PC-9 (cell line): ENCODE measurements around the gene CD300LB. TPM values are rescaled to one million over a fixed set of nuclear protein-coding genes. Genes with fewer than 3 reads are reported as not detected.

Experiments used
- BruUV-seq: library from RNA; stranded (reverse); fragments of 400-500 nt; replicated peaks from 2 replicates; lab custom pipeline; 2021; lab: Mats Ljungman, UMichigan
- CTCF ChIA-PET: fragments of 300-600 bp; sonication (Branson Sonifier 250); formaldehyde crosslinking; loops from one replicate; lab custom pipeline; 2022; ENCODE audit warnings: antibody characterized with exemption; lab: Charles Lee
- POLR2A ChIA-PET: fragments of 300-600 bp; sonication (Branson Sonifier 250); formaldehyde crosslinking; loops from one replicate; lab custom pipeline; 2022; ENCODE audit warnings: antibody characterized with exemption; ENCODE audit not compliant: unreplicated experiment; lab: Charles Lee
- DNase-seq, 2 experiments: peaks; one replicate each; pipeline versions ENCODE4 v3.0.0 to v3.0.0-alpha.2; 2015 to 2022; ENCODE audit warnings: mixed read lengths in 1 of 2
- H2AFZ ChIP-seq: fragments of 200-600 bp; sonication (generic); 2 replicates; pipeline ENCODE4 v1.8.1; 2017; ENCODE audit warnings: antibody characterized with exemption
- H3F3A ChIP-seq: fragments of 200-600 bp; sonication (generic); 2 replicates; pipeline ENCODE4 v1.8.1; 2017; ENCODE audit warnings: antibody characterized with exemption, mild to moderate bottlenecking, low read depth; ENCODE audit not compliant: insufficient read depth
- H3K27ac ChIP-seq: fragments of 200-600 bp; sonication (generic); 2 replicates; pipeline ENCODE4 v1.6.1; 2016; ENCODE audit warnings: mixed run types
- H3K27me3 ChIP-seq: fragments of 200-600 bp; sonication (generic); 2 replicates; pipeline ENCODE4 v1.6.1; 2016; ENCODE audit warnings: low read depth, mixed run types; ENCODE audit not compliant: insufficient read depth
- H3K36me3 ChIP-seq: fragments of 200-600 bp; sonication (generic); 2 replicates; pipeline ENCODE4 v1.6.1; 2016; ENCODE audit warnings: low read depth, mixed run types
- H3K4me1 ChIP-seq: fragments of 200-600 bp; sonication (generic); replicated peaks from 2 replicates; pipeline ENCODE4 v1.6.1; 2016; ENCODE audit warnings: mixed run types; ENCODE audit not compliant: insufficient read depth
- H3K4me2 ChIP-seq: fragments of 200-600 bp; sonication (generic); 2 replicates; pipeline ENCODE4 v1.6.1; 2017; ENCODE audit warnings: mixed run types
- H3K4me3 ChIP-seq: fragments of 200-600 bp; sonication (generic); 2 replicates; pipeline ENCODE4 v1.6.1; 2016; ENCODE audit warnings: mixed run types
- H3K79me2 ChIP-seq: fragments of 200-600 bp; sonication (generic); 2 replicates; pipeline ENCODE4 v1.6.1; 2017; ENCODE audit warnings: low read depth, mixed run types
- H3K9me2 ChIP-seq: fragments of 200-600 bp; sonication (generic); 2 replicates; pipeline ENCODE4 v1.8.1; 2017; ENCODE audit warnings: mild to moderate bottlenecking; ENCODE audit not compliant: insufficient read depth
- H3K9me3 ChIP-seq: fragments of 200-600 bp; sonication (generic); 2 replicates; pipeline ENCODE4 v1.8.1; 2016; ENCODE audit warnings: low read depth; ENCODE audit not compliant: insufficient read depth
- H4K20me1 ChIP-seq: fragments of 200-600 bp; sonication (generic); 2 replicates; pipeline ENCODE4 v1.8.1; 2017; ENCODE audit not compliant: insufficient read depth
- CTCF ChIP-seq: fragments of 200-600 bp; sonication (generic); conservative IDR thresholded peaks from 2 replicates; pipeline ENCODE4 v1.6.1; 2017; ENCODE audit warnings: mixed run types, antibody characterized with exemption, mild to moderate bottlenecking, moderate library complexity
- EZH2 ChIP-seq: fragments of 200-600 bp; sonication (generic); IDR thresholded peaks from 2 replicates; pipeline ENCODE4 v1.8.0; 2017; ENCODE audit warnings: antibody characterized with exemption, low read depth
- intact Hi-C: fragments of 100-400 bp; cut with micrococcal nuclease; formaldehyde crosslinking; loops from one replicate; pipeline ENCODE4 v1.10.0; 2022; ENCODE audit not compliant: unreplicated experiment
- total RNA-seq: library from RNA; stranded (reverse); gene quantifications from 2 replicates; pipeline ENCODE4 v1.2.3, GENCODE V29; 2021

Gene CD300LB
- total RNA-seq, 1 experiment from 2014 or later, result not detected

- ChIA-PET CTCF (interaction anchor here (0.5 to 1.0 kb wide), 2 partner anchors 19 to 121 kb away, joined by 3 read pairs; no protein-coding TSS in a partner anchor), POLR2A (no interaction called here)
- DNase-seq, result no peak
- BruUV-seq, result no TSS peak
- no peak for TF ChIP-seq EZH2
- TF ChIP-seq CTCF, result no peak
- no peak overlapping the region for H3K4me3 ChIP-seq
- peaks cover 98% of the 10 kb centered on the region for H3K27me3 ChIP-seq
- no peaks in the 10 kb centered on the region for H3K79me2 ChIP-seq
- H3K4me2 ChIP-seq, result no peak overlapping the region
- no peaks in the 10 kb centered on the region for H3K36me3 ChIP-seq
- no peaks in the 10 kb centered on the region for H3K4me1 ChIP-seq
- no peak overlapping the region for H3K27ac ChIP-seq
- H4K20me1 ChIP-seq, result no peaks in the 10 kb centered on the region
- no peaks in the 10 kb centered on the region for H3F3A ChIP-seq
- no peaks in the 10 kb centered on the region for H3K9me2 ChIP-seq
- peaks cover 9% of the 10 kb centered on the region; the same call in 1 of the 2 replicates for H3K9me3 ChIP-seq
- no peak overlapping the region for H2AFZ ChIP-seq
- intact Hi-C loops, result no loop called here
Observed at GRCh38 chr17:74480290-74480689, 51.0 kb downstream of the CD300LB start.

GRCh38 chr17:74478420-74479100 is 52.7 kb downstream of the CD300LB start:
- no peaks in the 10 kb centered on the region for H3F3A ChIP-seq
- no peak overlapping the region for H3K27ac ChIP-seq
- peaks cover 98% of the 10 kb centered on the region for H3K27me3 ChIP-seq
- CTCF ChIA-PET, result interaction anchor here (0.7 kb wide), 1 partner anchor 254 kb away, joined by 3 read pairs; no protein-coding TSS in a partner anchor
- TF ChIP-seq CTCF (no peak), EZH2 (no peak)
- H3K79me2 ChIP-seq, result no peaks in the 10 kb centered on the region
- no peaks in the 10 kb centered on the region for H3K36me3 ChIP-seq
- H3K9me3 ChIP-seq, result peaks cover 9% of the 10 kb centered on the region; the same call in 1 of the 2 replicates
- intact Hi-C loops, result no loop called here
- no peaks in the 10 kb centered on the region for H3K9me2 ChIP-seq
- POLR2A ChIA-PET, result no interaction called here
- no peak for DNase-seq
- no peak overlapping the region for H3K4me3 ChIP-seq
- BruUV-seq, result no TSS peak
- no peak overlapping the region for H3K4me2 ChIP-seq
- H3K4me1 ChIP-seq, result no peaks in the 10 kb centered on the region
- no peak overlapping the region for H2AFZ ChIP-seq
- no peaks in the 10 kb centered on the region for H4K20me1 ChIP-seq

- Histone ChIP-seq H2AFZ (no peak overlapping the region), H3F3A (no peaks in the 10 kb centered on the region), H4K20me1 (no peaks in the 10 kb centered on the region), H3K79me2 (no peaks in the 10 kb centered on the region), H3K4me1 (no peaks in the 10 kb centered on the region), H3K36me3 (no peaks in the 10 kb centered on the region), H3K9me2 (no peaks in the 10 kb centered on the region), H3K27me3 (peaks cover 98% of the 10 kb centered on the region), H3K4me3 (no peak overlapping the region), H3K27ac (no peak overlapping the region), H3K9me3 (peaks cover 9% of the 10 kb centered on the region; the same call in 1 of the 2 replicates), H3K4me2 (no peak overlapping the region)
- DNase-seq, result no peak
- BruUV-seq, result no TSS peak
- ChIA-PET CTCF (no interaction called here), POLR2A (no interaction called here)
- intact Hi-C loops, result no loop called here
- TF ChIP-seq EZH2 (no peak), CTCF (no peak)
Observed at GRCh38 chr17:74477411-74477810, 53.9 kb downstream of the CD300LB start.
